SK-N-SH (cell line): ENCODE measurements around the gene NID1. TPM values are rescaled to one million over a fixed set of nuclear protein-coding genes. Genes with fewer than 3 reads are reported as not detected.

Source experiments
- CTCF ChIA-PET: fragments of 300-600, 350-600 bp; formaldehyde crosslinking; extraction: SDS; loops from one replicate; lab custom pipeline; 2021; lab: Yijun Ruan, JAX
- POLR2A ChIA-PET: fragments of 350-600 bp; sonication (Branson Sonifier 250); formaldehyde crosslinking; extraction: SDS; loops from one replicate; lab custom pipeline; 2020; ENCODE audit warnings: antibody characterized with exemption, inconsistent platforms; lab: Yijun Ruan, JAX
- DNase-seq: peaks from one replicate; pipeline ENCODE4 v3.0.0; 2012
- H2AFZ ChIP-seq: fragments of 200-600 bp; sonication (generic); 2 replicates; pipeline ENCODE4 v1.8.1; 2016; ENCODE audit warnings: antibody characterized with exemption, mild to moderate bottlenecking, low read depth
- H3F3A ChIP-seq: fragments of 200-600 bp; sonication (generic); replicated peaks from 2 replicates; pipeline ENCODE3; 2016; ENCODE audit warnings: antibody characterized with exemption, mild to moderate bottlenecking; ENCODE audit not compliant: insufficient read depth
- H3K27ac ChIP-seq, 2 experiments: fragments of 200-500 bp in 1 of 2; fragments of 200-600 bp in 1 of 2; sonication (Bioruptor generic) in 1 of 2; sonication (generic), shearing (Covaris generic) in 1 of 2; 2 replicates each; pipeline versions ENCODE4 v1.5.1 to v1.6.1; 2014 to 2016; ENCODE audit warnings: low read depth in 2 of 2, inconsistent platforms in 1 of 2, low read length in 1 of 2, mild to moderate bottlenecking in 1 of 2, mixed read lengths in 1 of 2
- H3K27me3 ChIP-seq: fragments of 200-600 bp; sonication (generic), shearing (Covaris generic); 2 replicates; pipeline ENCODE4 v1.6.1; 2016; ENCODE audit warnings: mixed run types; ENCODE audit not compliant: insufficient read depth
- H3K36me3 ChIP-seq, 2 experiments: fragments of 200-500 bp in 1 of 2; fragments of 200-600 bp in 1 of 2; sonication (Bioruptor generic) in 1 of 2; sonication (generic) in 1 of 2; replicated peaks in 1 of 2; 2 replicates each; pipeline versions ENCODE3 to v1.5.1; 2014 to 2016; ENCODE audit warnings: low read length in 1 of 2, mild to moderate bottlenecking in 1 of 2; ENCODE audit not compliant: insufficient read depth in 2 of 2, control insufficient read depth in 1 of 2
- H3K4me1 ChIP-seq, 2 experiments: fragments of 200-500 bp in 1 of 2; fragments of 200-600 bp in 1 of 2; sonication (Bioruptor generic) in 1 of 2; sonication (generic), shearing (Covaris generic) in 1 of 2; 2 replicates each; pipeline versions ENCODE4 v1.5.1 to v1.6.1; 2014 to 2016; ENCODE audit warnings: low read depth in 1 of 2, low read length in 1 of 2, mixed run types in 1 of 2; ENCODE audit not compliant: insufficient read depth in 2 of 2, control insufficient read depth in 1 of 2
- H3K4me2 ChIP-seq: fragments of 200-600 bp; sonication (generic), shearing (Covaris generic); 2 replicates; pipeline ENCODE4 v1.6.1; 2017; ENCODE audit warnings: mixed run types
- H3K4me3 ChIP-seq, 2 experiments: fragments of 200-500 bp in 1 of 2; fragments of 200-600 bp in 1 of 2; sonication (Bioruptor generic) in 1 of 2; sonication (generic), shearing (Covaris generic) in 1 of 2; 2 replicates each; pipeline versions ENCODE4 v1.5.1 to v1.8.1; 2014 to 2016; ENCODE audit warnings: low read depth in 2 of 2, inconsistent platforms in 1 of 2, low read length in 1 of 2, mild to moderate bottlenecking in 1 of 2, mixed read lengths in 1 of 2, moderate library complexity in 1 of 2
- H3K79me2 ChIP-seq: fragments of 200-600 bp; sonication (generic); 2 replicates; pipeline ENCODE4 v1.8.1; 2017; ENCODE audit warnings: mild to moderate bottlenecking; ENCODE audit not compliant: insufficient read depth
- H3K9ac ChIP-seq: fragments of 200-600 bp; sonication (generic); 2 replicates; pipeline ENCODE4 v1.6.1; 2017; ENCODE audit warnings: mixed run types
- H3K9me2 ChIP-seq: fragments of 200-600 bp; sonication (generic); 2 replicates; pipeline ENCODE4 v1.6.1; 2017; ENCODE audit warnings: mixed run types
- H3K9me3 ChIP-seq: fragments of 200-600 bp; sonication (generic); 2 replicates; pipeline ENCODE4 v1.6.1; 2017; ENCODE audit warnings: mixed run types, mild to moderate bottlenecking, moderate library complexity
- H4K20me1 ChIP-seq: fragments of 200-600 bp; sonication (generic); 2 replicates; pipeline ENCODE4 v1.6.1; 2017; ENCODE audit warnings: mild to moderate bottlenecking, mixed run types; ENCODE audit not compliant: insufficient read depth
- EP300 ChIP-seq, 2 experiments: IDR thresholded peaks; 2 replicates each; pipeline versions ENCODE4 v1.4.0 to v1.6.1; 2012; ENCODE audit warnings: borderline replicate concordance in 1 of 2, low read depth in 1 of 2, low read length in 1 of 2
- EZH2phosphoT487 ChIP-seq: fragments of 200-600 bp; sonication (generic); IDR thresholded peaks from 2 replicates; pipeline ENCODE4 v1.6.1; 2017; ENCODE audit warnings: low read depth, mixed run types, mild to moderate bottlenecking, antibody characterized with exemption, moderate library complexity, borderline replicate concordance
- FOSL2 ChIP-seq: IDR thresholded peaks from 2 replicates; pipeline ENCODE4 v1.4.0; 2012; ENCODE audit warnings: low read depth, mild to moderate bottlenecking, moderate library complexity, borderline replicate concordance
- GATA2 ChIP-seq: sonication (generic); formaldehyde crosslinking; IDR thresholded peaks from 2 replicates; pipeline ENCODE4 v1.5.0; 2020; ENCODE audit warnings: mild to moderate bottlenecking, missing genetic modification reagents
- JUND ChIP-seq: IDR thresholded peaks from 2 replicates; pipeline ENCODE4 v1.4.0; 2012
- MEF2A ChIP-seq: IDR thresholded peaks from 2 replicates; pipeline ENCODE4 v1.4.0; 2012; ENCODE audit warnings: low read depth, borderline replicate concordance
- NFIC ChIP-seq: IDR thresholded peaks from 2 replicates; pipeline ENCODE4 v1.4.0; 2012; ENCODE audit warnings: borderline replicate concordance
- POLR2AphosphoS5 ChIP-seq: IDR thresholded peaks from 2 replicates; pipeline ENCODE4 v1.6.1; 2012; ENCODE audit warnings: low read depth, low read length
- RCOR1 ChIP-seq: fragments of 150-350 bp; IDR thresholded peaks from 2 replicates; pipeline ENCODE4 v1.6.1; 2017; ENCODE audit warnings: antibody characterized with exemption, low read length
- SIN3A ChIP-seq: IDR thresholded peaks from 2 replicates; pipeline ENCODE4 v1.6.1; 2012; ENCODE audit warnings: low read depth, mild to moderate bottlenecking, low read length, moderate library complexity, borderline replicate concordance
- TCF12 ChIP-seq: IDR thresholded peaks from 2 replicates; pipeline ENCODE4 v1.4.0; 2012
- TEAD4 ChIP-seq: IDR thresholded peaks from 2 replicates; pipeline ENCODE4 v1.4.0; 2012; ENCODE audit warnings: mild to moderate bottlenecking, borderline replicate concordance; ENCODE audit not compliant: insufficient read depth
- WGBS: methylation state at CpG from one replicate; pipeline ENCODE4 v1.1.6; 2017; ENCODE audit warnings: low lambda C conversion rate; 5-methylcytosine and 5-hydroxymethylcytosine counted together
- polyA plus RNA-seq, 3 experiments: library from polyadenylated mRNA; depleted of rRNA; stranded (reverse); fragments of >200 nt; gene quantifications; 2 replicates each; pipeline ENCODE4 v1.2.3, GENCODE V29; 2012
- TF ChIP-seq, protein P1 (sequence below): fragments of 150-350 bp; IDR thresholded peaks from 2 replicates; pipeline ENCODE4 v1.6.1; 2017; ENCODE audit warnings: antibody characterized with exemption, low read length, low read depth, borderline replicate concordance
- TF ChIP-seq, protein P2 (sequence below): IDR thresholded peaks from 2 replicates; pipeline ENCODE4 v1.4.0; 2012; ENCODE audit warnings: low read depth
- TF ChIP-seq, protein P3 (sequence below): IDR thresholded peaks from 2 replicates; pipeline ENCODE4; 2012
- TF ChIP-seq, protein P4 (sequence below): IDR thresholded peaks from 2 replicates; pipeline ENCODE4 v1.4.0; 2012; ENCODE audit warnings: low read depth, borderline replicate concordance
- TF ChIP-seq, protein P5 (sequence below): IDR thresholded peaks from 2 replicates; pipeline ENCODE4 v1.6.1; 2012; ENCODE audit warnings: mild to moderate bottlenecking, low read depth, low read length, moderate library complexity

Gene NID1
- polyA plus RNA-seq, 1 of the 3 experiments (the other 2 are of a cell fraction): 74.3 TPM

DNA sequence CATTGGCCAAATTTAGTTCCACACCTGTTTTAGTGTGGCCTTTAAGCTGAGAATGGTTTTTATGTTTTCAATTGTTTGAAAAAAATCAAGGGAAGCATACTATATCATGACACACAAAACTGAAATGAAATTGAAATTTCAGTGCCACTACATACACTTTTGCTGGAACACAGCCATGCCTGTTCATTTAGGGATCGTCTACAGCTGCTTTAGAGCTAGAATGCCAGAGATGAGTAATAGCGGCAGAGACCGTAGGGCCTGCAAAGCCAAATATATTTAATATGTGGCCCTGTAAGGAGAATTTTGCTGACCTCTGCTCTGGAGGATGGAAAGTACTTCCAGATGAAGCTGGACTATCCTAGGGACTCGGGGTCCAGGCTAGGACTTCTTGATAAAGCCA lies 135.7 kb downstream of the NID1 start:
- Histone ChIP-seq H3K9ac (no peak overlapping the region), H3K9me2 (no peaks in the 10 kb centered on the region), H2AFZ (no peak overlapping the region), H4K20me1 (no peaks in the 10 kb centered on the region), H3K4me3 (no peak overlapping the region), H3K9me3 (no peaks in the 10 kb centered on the region), H3F3A (no peaks in the 10 kb centered on the region), H3K4me2 (no peak overlapping the region), H3K36me3 (no peaks in the 10 kb centered on the region)
- 47% methylated on average over 4 of the region's 4 CpGs for WGBS
- peak; percentile 40; the same call in 1 of the 2 replicates for TF ChIP-seq JUND
- TF ChIP-seq, protein P1, sequence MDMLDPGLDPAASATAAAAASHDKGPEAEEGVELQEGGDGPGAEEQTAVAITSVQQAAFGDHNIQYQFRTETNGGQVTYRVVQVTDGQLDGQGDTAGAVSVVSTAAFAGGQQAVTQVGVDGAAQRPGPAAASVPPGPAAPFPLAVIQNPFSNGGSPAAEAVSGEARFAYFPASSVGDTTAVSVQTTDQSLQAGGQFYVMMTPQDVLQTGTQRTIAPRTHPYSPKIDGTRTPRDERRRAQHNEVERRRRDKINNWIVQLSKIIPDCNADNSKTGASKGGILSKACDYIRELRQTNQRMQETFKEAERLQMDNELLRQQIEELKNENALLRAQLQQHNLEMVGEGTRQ: no peak
- TF ChIP-seq, protein P2, sequence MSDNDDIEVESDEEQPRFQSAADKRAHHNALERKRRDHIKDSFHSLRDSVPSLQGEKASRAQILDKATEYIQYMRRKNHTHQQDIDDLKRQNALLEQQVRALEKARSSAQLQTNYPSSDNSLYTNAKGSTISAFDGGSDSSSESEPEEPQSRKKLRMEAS: no peak
- TF ChIP-seq EP300 (IDR thresholded peaks at IDR 0.05; ENCODE audit: borderline replicate concordance in 1 of 2, low read depth in 1 of 2, low read length in 1 of 2): no peak
- TF ChIP-seq NFIC: peak; percentile 69; the same call in 1 of the 2 replicates
- no peak for TF ChIP-seq SIN3A
- TF ChIP-seq, protein P3, sequence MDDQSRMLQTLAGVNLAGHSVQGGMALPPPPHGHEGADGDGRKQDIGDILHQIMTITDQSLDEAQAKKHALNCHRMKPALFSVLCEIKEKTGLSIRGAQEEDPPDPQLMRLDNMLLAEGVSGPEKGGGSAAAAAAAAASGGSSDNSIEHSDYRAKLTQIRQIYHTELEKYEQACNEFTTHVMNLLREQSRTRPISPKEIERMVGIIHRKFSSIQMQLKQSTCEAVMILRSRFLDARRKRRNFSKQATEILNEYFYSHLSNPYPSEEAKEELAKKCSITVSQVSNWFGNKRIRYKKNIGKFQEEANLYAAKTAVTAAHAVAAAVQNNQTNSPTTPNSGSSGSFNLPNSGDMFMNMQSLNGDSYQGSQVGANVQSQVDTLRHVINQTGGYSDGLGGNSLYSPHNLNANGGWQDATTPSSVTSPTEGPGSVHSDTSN: peak; percentile 42
- no peak for TF ChIP-seq EZH2phosphoT487
- peak; percentile 58 for TF ChIP-seq TCF12
- TF ChIP-seq, protein P4, sequence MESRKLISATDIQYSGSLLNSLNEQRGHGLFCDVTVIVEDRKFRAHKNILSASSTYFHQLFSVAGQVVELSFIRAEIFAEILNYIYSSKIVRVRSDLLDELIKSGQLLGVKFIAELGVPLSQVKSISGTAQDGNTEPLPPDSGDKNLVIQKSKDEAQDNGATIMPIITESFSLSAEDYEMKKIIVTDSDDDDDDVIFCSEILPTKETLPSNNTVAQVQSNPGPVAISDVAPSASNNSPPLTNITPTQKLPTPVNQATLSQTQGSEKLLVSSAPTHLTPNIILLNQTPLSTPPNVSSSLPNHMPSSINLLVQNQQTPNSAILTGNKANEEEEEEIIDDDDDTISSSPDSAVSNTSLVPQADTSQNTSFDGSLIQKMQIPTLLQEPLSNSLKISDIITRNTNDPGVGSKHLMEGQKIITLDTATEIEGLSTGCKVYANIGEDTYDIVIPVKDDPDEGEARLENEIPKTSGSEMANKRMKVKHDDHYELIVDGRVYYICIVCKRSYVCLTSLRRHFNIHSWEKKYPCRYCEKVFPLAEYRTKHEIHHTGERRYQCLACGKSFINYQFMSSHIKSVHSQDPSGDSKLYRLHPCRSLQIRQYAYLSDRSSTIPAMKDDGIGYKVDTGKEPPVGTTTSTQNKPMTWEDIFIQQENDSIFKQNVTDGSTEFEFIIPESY: no peak
- peak; percentile 32; the same call in 1 of the 2 replicates for TF ChIP-seq FOSL2
- TF ChIP-seq, all 33 proteins: peak for 5
- H3K79me2 ChIP-seq: no peaks in the 10 kb centered on the region
- H3K27me3 ChIP-seq: no peaks in the 10 kb centered on the region
- no peak for DNase-seq
- ChIA-PET POLR2A (no interaction called here), CTCF (interaction anchor here (1.6 to 3.2 kb wide), 2 partner anchors 11 to 42 kb away, joined by 5 to 12 read pairs; no protein-coding TSS in a partner anchor)
- peak overlapping the region in 1 of 2 experiments; percentile 9; a peak in 1 of 4 replicates for H3K27ac ChIP-seq
- H3K4me1 ChIP-seq: no peaks in the 10 kb centered on the region; a peak in 1 of 4 replicates

DNA sequence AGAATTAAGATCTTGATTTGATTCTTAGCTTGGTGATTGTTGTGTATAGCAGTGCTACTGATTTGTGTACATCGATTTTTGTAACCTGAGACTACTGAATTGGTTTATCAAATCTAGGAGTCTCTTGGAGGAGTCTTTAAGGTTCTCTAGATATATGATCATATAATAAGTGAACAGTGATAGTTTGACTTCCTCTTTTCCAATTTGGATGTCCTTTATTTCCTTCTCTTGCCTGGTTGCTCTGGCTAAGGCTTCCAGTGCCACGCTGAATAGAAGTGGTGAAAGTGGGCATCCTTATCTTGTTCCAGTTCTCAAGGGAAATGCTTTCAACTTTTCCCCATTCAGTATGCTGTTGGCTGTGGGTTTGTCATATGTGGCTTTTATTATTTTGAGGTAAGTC lies 136.7 kb downstream of the NID1 start:
- WGBS: 96% methylated on average over 2 of the region's 2 CpGs
- DNase-seq: no peak
- no peak overlapping the region for H3K4me3 ChIP-seq
- H3K9ac ChIP-seq: no peak overlapping the region
- H3K27me3 ChIP-seq: no peaks in the 10 kb centered on the region
- ChIA-PET CTCF (interaction anchor here (1.6 to 3.2 kb wide), 2 partner anchors 10 to 44 kb away, joined by 5 to 12 read pairs; no protein-coding TSS in a partner anchor), POLR2A (no interaction called here)
- no peak overlapping the region for H2AFZ ChIP-seq
- no peaks in the 10 kb centered on the region for H3F3A ChIP-seq
- no peak overlapping the region for H3K27ac ChIP-seq
- H4K20me1 ChIP-seq: no peaks in the 10 kb centered on the region
- no peaks in the 10 kb centered on the region for H3K9me3 ChIP-seq
- H3K4me2 ChIP-seq: no peak overlapping the region
- no peaks in the 10 kb centered on the region for H3K79me2 ChIP-seq
- H3K9me2 ChIP-seq: no peaks in the 10 kb centered on the region
- H3K4me1 ChIP-seq: peaks cover 4 to 7% of the 10 kb centered on the region in 2 experiments; a peak in 2 of 4 replicates
- no peaks in the 10 kb centered on the region for H3K36me3 ChIP-seq
- TF ChIP-seq JUND (no peak), MEF2A (no peak), TEAD4 (no peak), RCOR1 (no peak), POLR2AphosphoS5 (no peak), GATA2 (CRISPR knock-in tag) (no peak)
- TF ChIP-seq, protein P5, sequence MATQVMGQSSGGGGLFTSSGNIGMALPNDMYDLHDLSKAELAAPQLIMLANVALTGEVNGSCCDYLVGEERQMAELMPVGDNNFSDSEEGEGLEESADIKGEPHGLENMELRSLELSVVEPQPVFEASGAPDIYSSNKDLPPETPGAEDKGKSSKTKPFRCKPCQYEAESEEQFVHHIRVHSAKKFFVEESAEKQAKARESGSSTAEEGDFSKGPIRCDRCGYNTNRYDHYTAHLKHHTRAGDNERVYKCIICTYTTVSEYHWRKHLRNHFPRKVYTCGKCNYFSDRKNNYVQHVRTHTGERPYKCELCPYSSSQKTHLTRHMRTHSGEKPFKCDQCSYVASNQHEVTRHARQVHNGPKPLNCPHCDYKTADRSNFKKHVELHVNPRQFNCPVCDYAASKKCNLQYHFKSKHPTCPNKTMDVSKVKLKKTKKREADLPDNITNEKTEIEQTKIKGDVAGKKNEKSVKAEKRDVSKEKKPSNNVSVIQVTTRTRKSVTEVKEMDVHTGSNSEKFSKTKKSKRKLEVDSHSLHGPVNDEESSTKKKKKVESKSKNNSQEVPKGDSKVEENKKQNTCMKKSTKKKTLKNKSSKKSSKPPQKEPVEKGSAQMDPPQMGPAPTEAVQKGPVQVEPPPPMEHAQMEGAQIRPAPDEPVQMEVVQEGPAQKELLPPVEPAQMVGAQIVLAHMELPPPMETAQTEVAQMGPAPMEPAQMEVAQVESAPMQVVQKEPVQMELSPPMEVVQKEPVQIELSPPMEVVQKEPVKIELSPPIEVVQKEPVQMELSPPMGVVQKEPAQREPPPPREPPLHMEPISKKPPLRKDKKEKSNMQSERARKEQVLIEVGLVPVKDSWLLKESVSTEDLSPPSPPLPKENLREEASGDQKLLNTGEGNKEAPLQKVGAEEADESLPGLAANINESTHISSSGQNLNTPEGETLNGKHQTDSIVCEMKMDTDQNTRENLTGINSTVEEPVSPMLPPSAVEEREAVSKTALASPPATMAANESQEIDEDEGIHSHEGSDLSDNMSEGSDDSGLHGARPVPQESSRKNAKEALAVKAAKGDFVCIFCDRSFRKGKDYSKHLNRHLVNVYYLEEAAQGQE: no peak
- TF ChIP-seq, protein P1: no peak
